MM.1S (cell line): ENCODE data around the gene RBMY1D.
"Not testable (repeated sequence)": the region's sequence is repeated elsewhere in the genome, so short reads cannot be mapped to it uniquely, and the experiment has no call there.

Experiments
- CTCF ChIP-seq: fragments of 300-600 bp; sonication (generic); IDR thresholded peaks from 2 replicates; pipeline ENCODE4 v1.5.1; 2016; ENCODE audit warnings: antibody characterized with exemption, low read length, mixed read lengths
- EZH2 ChIP-seq: fragments of 300-600 bp; sonication (generic); optimal IDR thresholded peaks from 2 replicates; pipeline ENCODE3; 2017; ENCODE audit warnings: low read depth, mild to moderate bottlenecking, antibody characterized with exemption, low read length, mixed read lengths

GRCh38 chrY:21917932-21918331 lies 23.6 kb upstream of the RBMY1D start, which contains the start of gene RBMY1E:
- TF ChIP-seq CTCF, EZH2: not testable (repeated sequence)
